Activated CD8-positive, alpha-beta memory T cell treated with anti-CD3 and anti-CD28 coated beads for 4 hours (primary cell): Measurements from ENCODE around the gene PRRX2.
"Not testable (repeated sequence)": the region's sequence is repeated elsewhere in the genome, so short reads cannot be mapped to it uniquely, and the experiment has no call there.

Experiments
- DNase-seq, 2 donors: peaks; one replicate each; pipeline ENCODE4 v3.0.0-alpha.2; 2020; ENCODE audit warnings: low read depth in 2 of 2

PRRX2 gene

GRCh38 chr9:129636343-129636742 is 29.1 kb upstream of the PRRX2 start:
- not testable (repeated sequence) for DNase-seq

GRCh38 chr9:129637102-129637501 is 28.3 kb upstream of the PRRX2 start:
- DNase-seq, result no peak

GRCh38 chr9:129637673-129638439 is 27.6 kb upstream of the PRRX2 start:
- DNase-seq, result no peak

GRCh38 chr9:129639034-129639630 is 26.3 kb upstream of the PRRX2 start:
- DNase-seq, result no peak

- no peak for DNase-seq
Observed at GRCh38 chr9:129639756-129640085, 25.7 kb upstream of the PRRX2 start.

- no peak for DNase-seq
Observed at GRCh38 chr9:129640086-129640870, 25.2 kb upstream of the PRRX2 start.

- no peak for DNase-seq
Observed at GRCh38 chr9:129640871-129641749, 24.3 kb upstream of the PRRX2 start.

- DNase-seq, result peak; percentile 79 to 86
Observed at GRCh38 chr9:129641750-129642585, 23.5 kb upstream of the PRRX2 start, which contains the start of gene ASB6. Gene ASB6, minus strand, starts transcription at chr9:129642151. Its CDS starts 152 bp downstream, at chr9:129641999.

GRCh38 chr9:129643706-129644105 is 21.7 kb upstream of the PRRX2 start:
- no peak for DNase-seq

- DNase-seq, result no peak
Observed at GRCh38 chr9:129644365-129644764, 21.1 kb upstream of the PRRX2 start.

GRCh38 chr9:129644902-129645301 is 20.5 kb upstream of the PRRX2 start:
- no peak for DNase-seq

GRCh38 chr9:129646252-129646651 is 19.2 kb upstream of the PRRX2 start:
- no peak for DNase-seq

GRCh38 chr9:129646654-129647053 is 18.8 kb upstream of the PRRX2 start:
- no peak for DNase-seq

GRCh38 chr9:129647635-129648034 is 17.8 kb upstream of the PRRX2 start:
- DNase-seq, result no peak

GRCh38 chr9:129648092-129648763 is 17.2 kb upstream of the PRRX2 start:
- DNase-seq, result no peak

- no peak for DNase-seq
Observed at GRCh38 chr9:129648764-129649115, 16.7 kb upstream of the PRRX2 start.

- no peak for DNase-seq
Observed at GRCh38 chr9:129649726-129650679, 15.4 kb upstream of the PRRX2 start.

GRCh38 chr9:129650680-129651235 is 14.7 kb upstream of the PRRX2 start:
- no peak for DNase-seq
